RWPE2 (cell line): ENCODE results near the gene SMYD3.

Source experiments
- ATAC-seq: fragments of 200-7000 bp; cut with Tn5 transposase; 3 replicates; pipeline ENCODE4 v1.9.1; 2021; ENCODE audit warnings: low read depth
- DNase-seq: peaks from one replicate; pipeline ENCODE4 v3.0.0-alpha.2; 2020; ENCODE audit warnings: low spot score
- H3K27ac ChIP-seq: fragments of 450-650 bp; 2 replicates; pipeline ENCODE4 v1.5.1; 2017; ENCODE audit warnings: mild to moderate bottlenecking; ENCODE audit not compliant: poor library complexity, severe bottlenecking
- H3K27me3 ChIP-seq: fragments of 250-450 bp; sonication (Bioruptor Pico); 2 replicates; pipeline ENCODE4 v1.5.1; 2021; ENCODE audit warnings: mild to moderate bottlenecking, moderate library complexity; ENCODE audit not compliant: insufficient read depth, poor library complexity, severe bottlenecking
- H3K36me3 ChIP-seq: fragments of 250-450 bp; sonication (Bioruptor Pico); 2 replicates; pipeline ENCODE4 v1.5.1; 2020; ENCODE audit warnings: low read depth, mild to moderate bottlenecking, moderate library complexity
- H3K4me1 ChIP-seq: fragments of 250-450 bp; sonication (Bioruptor Pico); 2 replicates; pipeline ENCODE4 v1.5.1; 2021; ENCODE audit warnings: mild to moderate bottlenecking, moderate library complexity; ENCODE audit not compliant: insufficient read depth, poor library complexity, severe bottlenecking
- H3K4me3 ChIP-seq: fragments of 250-450 bp; sonication (Bioruptor Pico); 2 replicates; pipeline ENCODE4 v1.5.1; 2021; ENCODE audit warnings: mild to moderate bottlenecking, moderate library complexity; ENCODE audit not compliant: severe bottlenecking
- H3K9me3 ChIP-seq: fragments of 250-450 bp; sonication (Bioruptor Pico); 2 replicates; pipeline ENCODE4 v1.5.1; 2021; ENCODE audit warnings: mild to moderate bottlenecking, moderate library complexity; ENCODE audit not compliant: severe bottlenecking
- TF ChIP-seq, protein P1 (sequence below): fragments of 450-650 bp; IDR thresholded peaks from one replicate; pipeline ENCODE4 v1.5.1; 2017; ENCODE audit warnings: mild to moderate bottlenecking, moderate library complexity; ENCODE audit not compliant: poor library complexity, severe bottlenecking

The SMYD3 gene

DNA sequence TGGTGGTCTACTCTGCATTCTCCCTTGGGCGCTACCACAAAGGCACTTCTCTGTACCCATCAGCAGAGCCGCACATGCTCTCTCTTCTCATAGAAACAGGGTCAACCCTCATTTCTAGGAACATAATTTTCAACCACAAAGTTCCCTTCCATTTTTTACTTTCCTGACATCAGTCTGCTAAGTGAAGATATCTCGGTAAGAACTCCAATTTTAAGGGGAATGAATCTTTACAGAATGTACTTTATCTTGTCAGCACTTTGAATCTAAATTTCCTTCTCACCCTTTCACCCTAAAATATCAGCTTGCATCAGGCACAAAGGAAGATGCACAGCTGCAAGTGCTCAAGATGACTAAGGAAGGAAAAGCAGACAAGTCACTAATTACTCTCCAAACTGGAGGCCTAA is 545.9 kb downstream of the SMYD3 start:
- TF ChIP-seq, protein P1, sequence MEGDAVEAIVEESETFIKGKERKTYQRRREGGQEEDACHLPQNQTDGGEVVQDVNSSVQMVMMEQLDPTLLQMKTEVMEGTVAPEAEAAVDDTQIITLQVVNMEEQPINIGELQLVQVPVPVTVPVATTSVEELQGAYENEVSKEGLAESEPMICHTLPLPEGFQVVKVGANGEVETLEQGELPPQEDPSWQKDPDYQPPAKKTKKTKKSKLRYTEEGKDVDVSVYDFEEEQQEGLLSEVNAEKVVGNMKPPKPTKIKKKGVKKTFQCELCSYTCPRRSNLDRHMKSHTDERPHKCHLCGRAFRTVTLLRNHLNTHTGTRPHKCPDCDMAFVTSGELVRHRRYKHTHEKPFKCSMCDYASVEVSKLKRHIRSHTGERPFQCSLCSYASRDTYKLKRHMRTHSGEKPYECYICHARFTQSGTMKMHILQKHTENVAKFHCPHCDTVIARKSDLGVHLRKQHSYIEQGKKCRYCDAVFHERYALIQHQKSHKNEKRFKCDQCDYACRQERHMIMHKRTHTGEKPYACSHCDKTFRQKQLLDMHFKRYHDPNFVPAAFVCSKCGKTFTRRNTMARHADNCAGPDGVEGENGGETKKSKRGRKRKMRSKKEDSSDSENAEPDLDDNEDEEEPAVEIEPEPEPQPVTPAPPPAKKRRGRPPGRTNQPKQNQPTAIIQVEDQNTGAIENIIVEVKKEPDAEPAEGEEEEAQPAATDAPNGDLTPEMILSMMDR, result no peak
- H3K4me1 ChIP-seq, result no peaks in the 10 kb centered on the region
- no peak for DNase-seq
- H3K27me3 ChIP-seq, result no peaks in the 10 kb centered on the region
- ATAC-seq, result no peak
- no peaks in the 10 kb centered on the region for H3K36me3 ChIP-seq
- no peaks in the 10 kb centered on the region for H3K9me3 ChIP-seq
- H3K4me3 ChIP-seq, result no peak overlapping the region
- no peak overlapping the region for H3K27ac ChIP-seq

DNA sequence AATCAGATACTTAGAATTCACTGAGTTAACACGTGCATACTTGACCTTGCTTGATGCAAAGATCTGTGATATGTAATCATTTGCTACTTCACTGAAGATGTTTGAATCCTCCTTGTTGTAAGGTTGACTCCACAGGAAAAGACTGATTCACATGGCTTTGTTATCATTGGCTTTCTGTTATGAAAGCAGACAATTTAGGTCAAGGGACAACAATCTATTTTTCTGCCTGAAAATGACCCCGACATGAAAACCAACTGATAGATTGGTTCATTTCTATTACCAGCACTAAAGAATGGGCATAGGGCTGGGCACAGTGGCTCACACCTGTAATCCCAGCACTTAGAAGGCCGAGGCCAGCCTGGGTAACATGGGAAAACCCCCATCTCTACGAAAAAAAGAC is 546.9 kb downstream of the SMYD3 start:
- no peaks in the 10 kb centered on the region for H3K9me3 ChIP-seq
- TF ChIP-seq, protein P1, result no peak
- no peak for ATAC-seq

DNA sequence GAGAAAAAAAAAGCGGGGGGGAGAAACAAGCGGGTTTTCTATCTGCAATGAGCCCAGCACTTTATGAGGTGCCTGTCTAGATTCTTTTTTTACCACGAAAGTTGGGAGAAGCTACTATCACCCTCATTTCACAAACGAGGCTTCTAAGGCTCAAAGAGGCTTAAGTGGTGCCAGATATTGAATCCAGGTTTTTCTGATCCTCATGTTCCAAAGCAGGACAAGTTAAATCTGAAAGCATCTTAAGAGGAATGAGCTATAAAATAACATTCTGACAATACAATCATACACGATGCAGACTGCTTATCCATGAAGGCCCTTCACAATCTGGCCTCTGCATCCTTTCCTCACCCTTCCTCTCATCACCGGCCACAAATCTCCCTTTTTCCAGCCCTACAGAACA is 549.1 kb downstream of the SMYD3 start:
- Histone ChIP-seq H3K9me3 (no peaks in the 10 kb centered on the region), H3K4me3 (no peak overlapping the region), H3K27me3 (no peaks in the 10 kb centered on the region), H3K27ac (no peak overlapping the region), H3K4me1 (no peaks in the 10 kb centered on the region), H3K36me3 (no peaks in the 10 kb centered on the region)
- ATAC-seq (no peak), DNase-seq (no peak)
- TF ChIP-seq, protein P1, result no peak

More for the DNA sequence above, 546.9 kb downstream of the SMYD3 start:
- H3K27me3 ChIP-seq, result no peaks in the 10 kb centered on the region
- no peak overlapping the region for H3K4me3 ChIP-seq
- H3K36me3 ChIP-seq, result no peaks in the 10 kb centered on the region
- H3K27ac ChIP-seq, result no peak overlapping the region
- no peaks in the 10 kb centered on the region for H3K4me1 ChIP-seq
- DNase-seq, result no peak

DNA sequence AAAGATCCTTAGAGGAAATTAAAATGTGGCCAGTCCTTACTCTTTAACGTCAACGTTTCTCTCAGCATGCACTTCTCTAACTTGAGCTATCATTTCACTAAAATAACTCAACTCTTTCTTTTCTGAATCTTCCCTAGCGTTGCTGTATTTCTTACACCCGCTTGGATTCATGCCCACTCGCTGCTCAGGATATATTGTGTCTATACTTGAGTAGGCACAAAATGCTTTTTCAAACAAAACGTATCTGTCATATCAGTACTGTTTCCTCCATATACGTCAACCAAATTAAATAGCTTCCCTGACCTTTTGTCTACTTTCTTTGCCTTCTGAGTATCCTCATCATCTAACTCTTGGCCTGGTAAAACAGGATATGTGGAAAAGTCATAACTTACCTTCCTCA is 549.7 kb downstream of the SMYD3 start:
- TF ChIP-seq, protein P1, result no peak
- Histone ChIP-seq H3K9me3 (no peaks in the 10 kb centered on the region), H3K36me3 (no peaks in the 10 kb centered on the region), H3K4me3 (no peak overlapping the region), H3K27ac (no peak overlapping the region), H3K4me1 (no peaks in the 10 kb centered on the region), H3K27me3 (no peaks in the 10 kb centered on the region)
- DNase-seq, result no peak
- ATAC-seq, result no peak

DNA sequence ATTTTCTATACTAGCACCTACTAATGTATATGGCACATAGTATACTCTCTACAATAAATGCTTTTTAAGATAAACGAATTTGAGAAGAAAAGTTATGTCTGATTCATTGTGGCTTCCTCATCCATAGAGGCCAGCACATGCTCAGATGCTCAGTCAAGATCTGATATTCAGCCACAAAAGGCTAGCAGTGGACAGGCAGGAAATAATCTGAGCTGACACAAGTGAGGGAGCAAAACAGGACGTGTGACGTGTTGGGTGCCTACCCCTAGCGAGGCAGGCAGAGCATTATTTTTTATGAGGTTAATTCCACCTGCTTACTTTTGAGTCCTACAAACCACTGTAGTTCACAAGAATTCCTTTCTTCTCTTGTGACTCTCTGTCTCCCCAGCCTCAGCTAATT is 550.9 kb downstream of the SMYD3 start:
- no peak for ATAC-seq
- DNase-seq, result no peak
- TF ChIP-seq, protein P1, result no peak
- H3K4me1 ChIP-seq, result no peaks in the 10 kb centered on the region
- H3K4me3 ChIP-seq, result no peak overlapping the region
- H3K36me3 ChIP-seq, result no peaks in the 10 kb centered on the region
- no peaks in the 10 kb centered on the region for H3K27me3 ChIP-seq
- no peak overlapping the region for H3K27ac ChIP-seq
- H3K9me3 ChIP-seq, result no peaks in the 10 kb centered on the region
